HEK293T (cell line): ENCODE data around the gene FOXO3.
"Not testable (repeated sequence)": the region's sequence is repeated elsewhere in the genome, so short reads cannot be mapped to it uniquely, and the experiment has no call there.

Experiments used
- CTCF ChIA-PET: fragments of 350-600 bp; formaldehyde crosslinking; extraction: SDS; loops from one replicate; lab custom pipeline; 2021; ENCODE audit warnings: antibody characterized with exemption, inconsistent platforms; lab: Yijun Ruan, JAX
- POLR2A ChIA-PET: fragments of 350-600 bp; formaldehyde crosslinking; extraction: SDS; loops from one replicate; lab custom pipeline; 2020; ENCODE audit warnings: antibody characterized with exemption, inconsistent platforms; lab: Yijun Ruan, JAX
- DNase-seq: peaks from one replicate; pipeline ENCODE4 v3.0.0; 2012; ENCODE audit warnings: mixed read lengths; ENCODE audit errors: extremely low spot score
- ARNT ChIP-seq: fragments of 450-650 bp; IDR thresholded peaks from 2 replicates; pipeline ENCODE4 v1.6.1; 2017; ENCODE audit warnings: mild to moderate bottlenecking
- BHLHE40 ChIP-seq: fragments of 450-650 bp; IDR thresholded peaks from 2 replicates; pipeline ENCODE4 v1.6.1; 2016; ENCODE audit warnings: mild to moderate bottlenecking, moderate library complexity, borderline replicate concordance
- CTBP1 ChIP-seq: fragments of 450-650 bp; IDR thresholded peaks from 2 replicates; pipeline ENCODE4 v1.6.1; 2016; ENCODE audit warnings: borderline replicate concordance
- ELF4 ChIP-seq: fragments of 450-650 bp; IDR thresholded peaks from 2 replicates; pipeline ENCODE4 v1.6.1; 2017; ENCODE audit warnings: antibody characterized with exemption
- FOXA1 ChIP-seq: fragments of 450-650 bp; IDR thresholded peaks from 2 replicates; pipeline ENCODE4 v1.6.1; 2016; ENCODE audit warnings: mild to moderate bottlenecking
- FOXK2 ChIP-seq: fragments of 450-650 bp; IDR thresholded peaks from 2 replicates; pipeline ENCODE4 v1.6.1; 2016; ENCODE audit warnings: mild to moderate bottlenecking
- FOXM1 ChIP-seq: fragments of 450-650 bp; IDR thresholded peaks from 2 replicates; pipeline ENCODE4 v1.6.1; 2017; ENCODE audit warnings: mild to moderate bottlenecking, borderline replicate concordance
- HDGF ChIP-seq: fragments of 450-650 bp; IDR thresholded peaks from 2 replicates; pipeline ENCODE4 v1.6.1; 2017; ENCODE audit warnings: antibody characterized with exemption, borderline replicate concordance
- L3MBTL2 ChIP-seq: fragments of 450-650 bp; conservative IDR thresholded peaks from 2 replicates; pipeline ENCODE4 v1.6.1; 2016; ENCODE audit warnings: mild to moderate bottlenecking
- LEF1 ChIP-seq: fragments of 450-650 bp; IDR thresholded peaks from 2 replicates; pipeline ENCODE4 v1.6.1; 2017; ENCODE audit warnings: mild to moderate bottlenecking, borderline replicate concordance
- NFRKB ChIP-seq: fragments of 450-650 bp; IDR thresholded peaks from 2 replicates; pipeline ENCODE4 v1.6.1; 2016; ENCODE audit warnings: mild to moderate bottlenecking, moderate library complexity
- PKNOX1 ChIP-seq: fragments of 450-650 bp; IDR thresholded peaks from 2 replicates; pipeline ENCODE4 v1.6.1; 2016
- SP1 ChIP-seq: fragments of 450-650 bp; IDR thresholded peaks from 2 replicates; pipeline ENCODE4 v1.6.1; 2017
- SUZ12 ChIP-seq: fragments of 450-650 bp; IDR thresholded peaks from 2 replicates; pipeline ENCODE4 v1.6.1; 2016; ENCODE audit warnings: mild to moderate bottlenecking
- TARDBP ChIP-seq: fragments of 450-650 bp; IDR thresholded peaks from 2 replicates; pipeline ENCODE4 v1.6.1; 2016
- ZNF384 ChIP-seq: fragments of 450-650 bp; IDR thresholded peaks from 2 replicates; pipeline ENCODE4 v1.6.1; 2016

The FOXO3 gene

GRCh38 chr6:108682383-108683119 is 121.8 kb downstream of the FOXO3 start:
- CTCF ChIA-PET, DNase-seq, POLR2A ChIA-PET: not testable (repeated sequence)
- peak; percentile 61 for TF ChIP-seq PKNOX1

GRCh38 chr6:108683976-108684375 is 123.3 kb downstream of the FOXO3 start:
- POLR2A ChIA-PET, CTCF ChIA-PET, DNase-seq: not testable (repeated sequence)

GRCh38 chr6:108684771-108685329 is 124.1 kb downstream of the FOXO3 start:
- TF ChIP-seq PKNOX1, result peak; percentile 96
- peak; percentile 76; the same call in 1 of the 2 replicates for TF ChIP-seq CTBP1
- no peak for TF ChIP-seq L3MBTL2
- DNase-seq, result peak; percentile 52
- ChIA-PET POLR2A (interaction anchor here (1.0 kb wide), 2 partner anchors 67 to 126 kb away, joined by 3 read pairs; no protein-coding TSS in a partner anchor), CTCF (no interaction called here)

- ChIA-PET POLR2A (interaction anchor here (0.6 to 1.6 kb wide), 3 partner anchors 124 to 128 kb away, joined by 3 to 5 read pairs (median 4); partner anchors contain the start of gene FOXO3), CTCF (interaction anchor here (0.6 kb wide), 1 partner anchor 1532 kb away, joined by 3 read pairs; no protein-coding TSS in a partner anchor)
- no peak for TF ChIP-seq NFRKB
- no peak for TF ChIP-seq SUZ12
- no peak for TF ChIP-seq LEF1
- no peak for TF ChIP-seq TARDBP
- no peak for TF ChIP-seq ELF4
- no peak for TF ChIP-seq BHLHE40
- TF ChIP-seq ARNT, result no peak
- TF ChIP-seq PKNOX1, result no peak
- TF ChIP-seq FOXK2, result no peak
- no peak for TF ChIP-seq L3MBTL2
- TF ChIP-seq HDGF, result no peak
- no peak for TF ChIP-seq FOXM1
- no peak for TF ChIP-seq ZNF384
- no peak for TF ChIP-seq SP1
- TF ChIP-seq FOXA1, result no peak
- TF ChIP-seq CTBP1, result no peak
- no peak for DNase-seq
Observed at GRCh38 chr6:108685970-108686369, 125.3 kb downstream of the FOXO3 start.

- DNase-seq, result no peak
- ChIA-PET POLR2A (interaction anchor here (0.8 to 1.6 kb wide), 4 partner anchors 9 to 129 kb away, joined by 3 to 5 read pairs (median 4); partner anchors contain the start of gene FOXO3), CTCF (interaction anchor here (0.6 kb wide), 1 partner anchor 125 kb away, joined by 3 read pairs; no protein-coding TSS in a partner anchor)
- TF ChIP-seq ARNT (no peak), L3MBTL2 (no peak), ZNF384 (no peak), ELF4 (no peak), PKNOX1 (no peak), SP1 (no peak), FOXK2 (no peak), FOXA1 (no peak), TARDBP (no peak), BHLHE40 (no peak), FOXM1 (no peak), LEF1 (no peak), CTBP1 (no peak), HDGF (no peak), NFRKB (no peak), SUZ12 (no peak)
Observed at GRCh38 chr6:108686896-108687295, 126.2 kb downstream of the FOXO3 start.

- TF ChIP-seq TARDBP, result no peak
- TF ChIP-seq LEF1, result no peak
- TF ChIP-seq NFRKB, result no peak
- TF ChIP-seq ARNT, result no peak
- ChIA-PET POLR2A (interaction anchor here (0.8 to 1.6 kb wide), 2 partner anchors 126 to 130 kb away, joined by 3 to 4 read pairs; no protein-coding TSS in a partner anchor), CTCF (no interaction called here)
- DNase-seq, result no peak
Observed at GRCh38 chr6:108687921-108688320, 127.2 kb downstream of the FOXO3 start.
